HG03066 (cell line): ENCODE measurements around the gene SLC17A6.

ENCODE experiments used
- ATAC-seq: cut with Tn5 transposase; IDR thresholded peaks from one replicate; pipeline ENCODE4 v1.9.1; 2021; ENCODE audit warnings: low read depth; ENCODE audit not compliant: unreplicated experiment

Gene SLC17A6

DNA sequence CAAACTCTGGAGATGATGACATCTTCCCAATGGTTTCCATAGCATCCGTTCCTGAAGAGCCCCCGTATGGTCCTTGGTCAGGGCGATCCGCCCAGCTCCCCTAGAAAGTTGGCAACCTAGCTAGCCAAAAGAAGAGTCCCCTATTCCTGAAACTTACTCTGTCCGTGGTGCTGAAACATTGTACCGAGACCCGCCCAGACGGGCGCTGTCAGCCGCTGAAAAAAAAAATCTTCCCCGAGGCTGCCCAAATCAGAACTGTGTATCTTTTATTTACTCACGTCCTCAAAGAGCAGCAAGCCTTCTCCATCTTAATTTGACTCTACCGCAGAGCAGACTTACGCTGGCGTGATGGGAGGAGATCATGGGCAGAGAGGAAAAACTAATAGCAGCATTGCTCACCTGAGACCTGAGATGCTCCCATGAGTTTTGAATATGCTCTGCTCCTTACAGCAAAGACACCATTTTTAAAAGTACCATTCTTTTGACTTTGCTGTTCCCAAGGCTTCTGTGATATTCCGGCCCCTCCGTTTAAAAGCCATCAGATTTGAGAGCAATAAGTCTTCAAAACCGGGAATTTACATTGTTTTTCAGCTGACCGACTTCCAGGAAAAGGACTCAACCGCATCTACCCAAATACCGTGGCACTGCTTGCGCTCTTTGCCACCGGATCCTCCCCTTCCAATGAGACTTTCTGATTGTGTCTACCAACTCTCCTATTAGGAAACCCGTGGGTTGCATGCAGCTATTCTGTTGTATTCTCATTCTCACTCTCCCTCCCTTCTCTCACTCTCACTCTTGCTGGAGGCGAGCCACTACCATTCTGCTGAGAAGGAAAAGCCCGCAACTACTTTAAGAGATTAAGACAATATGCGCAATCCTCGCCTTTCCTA, at the start of gene SLC17A6:
Gene SLC17A6 (plus strand): TSS at position 786 of the 890 bp plus-strand sequence. CDS start 153 bp downstream, outside the sequence.
- no peak for ATAC-seq

- no peak for ATAC-seq
Measured at GRCh38 chr11:22302368-22302767, 35.8 kb upstream of the SLC17A6 start.

DNA sequence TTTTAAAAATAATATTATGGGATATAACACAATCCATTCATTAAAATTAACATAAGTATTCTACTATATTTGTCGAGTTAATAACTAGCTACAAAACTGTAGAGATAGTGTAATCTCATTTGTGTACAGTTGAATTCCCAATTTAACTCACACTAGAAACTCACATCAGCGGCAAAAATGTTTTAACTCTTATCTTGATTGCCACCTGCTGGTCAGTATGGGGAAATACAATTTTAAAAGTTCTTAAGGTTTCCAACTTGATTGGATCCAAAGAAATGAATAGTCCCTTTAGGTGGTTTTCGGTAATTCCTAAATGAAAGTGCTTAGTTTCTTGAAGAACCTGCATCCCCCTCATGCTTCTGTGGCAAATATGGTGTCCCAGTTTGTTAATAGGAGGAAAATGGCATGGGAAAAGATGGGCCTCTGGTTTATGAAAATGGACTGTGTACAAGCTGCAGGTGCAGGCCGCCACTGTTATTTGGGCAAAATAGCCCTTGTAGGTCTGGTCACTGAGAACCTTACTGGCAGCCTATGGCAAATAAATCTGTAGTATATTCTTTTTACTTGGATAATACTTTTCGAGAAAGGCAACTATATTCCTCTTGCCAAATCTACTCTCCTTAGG, 33.7 kb upstream of the SLC17A6 start:
- ATAC-seq: no peak

- ATAC-seq: no peak
Measured at GRCh38 chr11:22317656-22318055, 20.5 kb upstream of the SLC17A6 start.

DNA sequence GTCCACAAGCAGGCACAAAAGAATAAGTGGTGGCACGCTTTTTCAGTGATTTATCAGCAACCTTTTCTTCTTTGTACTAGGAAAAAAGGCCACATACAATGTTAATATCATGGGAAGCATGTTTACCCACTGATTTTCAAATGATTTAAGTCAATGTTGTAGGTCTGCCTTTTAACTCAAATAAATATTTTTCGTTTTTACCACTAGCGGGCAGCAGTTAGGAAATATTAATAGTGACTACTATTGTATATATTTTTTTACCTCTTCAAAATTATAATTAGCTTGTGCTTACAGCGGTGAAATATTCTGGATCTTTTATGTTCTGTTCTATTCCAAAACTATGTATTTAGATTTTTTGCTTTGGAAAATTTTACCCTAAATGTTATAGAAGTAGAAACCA, 6.4 kb upstream of the SLC17A6 start:
- no peak for ATAC-seq

GRCh38 chr11:22336587-22336986, 1.6 kb upstream of the SLC17A6 start:
- no peak for ATAC-seq

DNA sequence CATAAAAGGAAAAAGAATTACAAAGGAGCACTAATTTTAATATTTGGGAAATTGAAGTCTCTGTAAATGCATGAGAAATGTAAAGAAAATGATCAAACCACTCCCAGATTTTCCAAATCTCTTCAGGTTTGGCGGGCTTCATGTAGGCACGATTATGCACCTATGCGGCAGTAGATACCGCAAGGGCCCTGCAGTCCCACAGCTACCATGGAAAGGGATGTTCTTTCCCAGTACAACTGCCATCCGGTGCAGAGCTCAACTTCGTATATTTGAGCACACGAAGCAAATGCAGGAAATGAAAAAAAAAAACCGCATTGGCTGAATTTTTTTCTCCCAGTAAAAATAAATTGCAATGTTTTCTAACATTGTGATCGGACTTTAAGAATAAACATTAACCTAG, 1.4 kb downstream of the SLC17A6 start:
- ATAC-seq: no peak

DNA sequence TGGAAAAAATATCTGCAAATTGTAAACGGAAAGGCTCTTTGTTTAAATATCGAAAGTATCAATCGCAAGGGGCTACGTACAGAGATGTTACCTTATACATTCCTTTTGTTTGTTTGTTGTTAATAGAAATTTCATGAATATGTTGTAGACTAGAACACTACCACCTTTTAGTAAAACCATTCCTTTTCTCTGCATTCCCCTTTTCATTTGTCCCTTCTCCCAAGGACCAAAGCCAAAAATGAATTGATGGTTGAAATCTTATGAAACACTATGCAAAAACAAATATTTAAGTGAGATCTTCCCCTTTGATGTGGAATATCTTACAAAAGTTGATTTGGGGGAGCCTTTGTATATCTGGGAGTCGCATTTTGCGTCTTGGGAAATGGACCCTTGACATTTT, 2.1 kb downstream of the SLC17A6 start:
- ATAC-seq: no peak

GRCh38 chr11:22340701-22341587, 2.8 kb downstream of the SLC17A6 start:
- no peak for ATAC-seq

GRCh38 chr11:22341588-22341931, 3.4 kb downstream of the SLC17A6 start:
- ATAC-seq: no peak

DNA sequence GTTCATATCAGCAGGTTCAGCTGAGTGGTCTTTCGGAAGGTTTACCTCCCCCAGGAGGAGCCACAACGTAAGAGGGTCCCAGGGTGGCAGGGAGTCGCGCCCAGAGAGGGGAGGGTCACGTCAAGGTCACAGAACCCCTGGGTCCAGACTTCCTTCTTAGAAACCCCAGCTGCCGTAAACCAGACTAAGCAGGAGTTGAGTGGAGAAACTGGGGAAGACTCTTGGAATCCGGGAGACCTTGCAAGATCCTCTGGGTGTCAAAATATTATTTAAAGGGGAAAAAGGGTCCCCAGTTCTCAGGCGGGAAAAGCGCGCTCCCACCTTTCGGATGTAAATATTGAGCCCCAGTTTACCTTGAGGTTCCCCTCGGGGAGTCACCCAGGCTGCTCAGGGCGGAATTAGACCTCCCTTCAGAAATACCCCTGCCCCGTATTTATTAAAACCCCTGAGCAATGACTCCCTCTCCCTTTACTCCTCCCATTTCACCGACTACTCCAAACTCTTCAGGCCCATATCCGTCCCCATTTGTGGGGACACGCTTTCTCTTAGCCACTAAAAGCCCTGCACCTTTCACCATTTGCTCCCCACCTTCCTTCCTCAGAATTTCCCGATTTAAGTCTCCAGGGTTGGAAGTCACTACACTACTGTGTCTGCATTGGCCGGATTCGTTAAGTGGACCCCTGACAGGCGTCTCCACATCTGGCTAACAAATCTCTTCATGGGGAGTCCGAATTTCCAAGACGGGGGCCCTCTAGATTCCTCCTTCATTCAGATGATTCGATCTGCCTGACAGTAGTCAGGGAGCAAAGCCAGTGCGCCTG, 4.2 kb downstream of the SLC17A6 start:
- no peak for ATAC-seq

GRCh38 chr11:22343032-22343324, 4.8 kb downstream of the SLC17A6 start:
- ATAC-seq: no peak

- ATAC-seq: no peak
Measured at GRCh38 chr11:22343371-22344032, 5.3 kb downstream of the SLC17A6 start.

DNA sequence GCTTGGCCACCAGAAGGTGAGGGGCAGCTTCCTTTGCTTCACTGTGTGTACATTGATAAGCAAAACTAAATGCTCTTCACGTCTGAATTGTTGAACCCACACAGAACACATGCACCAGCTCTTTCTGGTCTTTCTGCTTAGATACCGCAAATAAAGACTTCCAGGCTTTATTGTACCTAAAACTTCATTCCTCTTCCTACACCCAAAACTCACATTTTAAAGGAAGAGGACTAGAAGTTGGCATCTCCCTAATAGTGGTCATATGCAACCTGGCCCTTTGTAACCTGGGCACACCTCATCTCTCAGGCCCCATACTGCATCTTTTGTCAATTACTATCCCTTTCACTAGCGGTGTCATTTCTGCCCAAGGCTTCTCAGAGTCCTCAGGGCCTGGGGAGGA, 5.9 kb downstream of the SLC17A6 start:
- no peak for ATAC-seq

DNA sequence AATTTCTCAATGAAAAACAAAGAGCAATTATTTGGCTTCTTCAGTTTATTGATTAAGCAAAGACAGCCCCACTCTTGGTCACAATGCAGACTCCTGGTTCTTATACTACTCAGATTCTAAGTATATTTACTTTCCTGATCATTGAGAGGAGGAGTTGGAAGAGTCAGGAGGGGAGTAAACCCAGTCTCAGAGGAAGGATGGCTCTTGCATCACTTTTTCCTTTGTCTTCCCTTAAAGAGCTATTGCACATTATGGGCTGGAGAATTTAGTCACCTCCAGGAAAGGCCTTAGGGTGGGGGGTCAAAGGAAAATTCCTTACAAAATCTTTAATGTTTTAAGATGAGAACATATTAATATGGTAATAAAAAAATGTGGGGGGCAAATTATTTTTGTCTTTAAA, 8.1 kb downstream of the SLC17A6 start:
- ATAC-seq: no peak

DNA sequence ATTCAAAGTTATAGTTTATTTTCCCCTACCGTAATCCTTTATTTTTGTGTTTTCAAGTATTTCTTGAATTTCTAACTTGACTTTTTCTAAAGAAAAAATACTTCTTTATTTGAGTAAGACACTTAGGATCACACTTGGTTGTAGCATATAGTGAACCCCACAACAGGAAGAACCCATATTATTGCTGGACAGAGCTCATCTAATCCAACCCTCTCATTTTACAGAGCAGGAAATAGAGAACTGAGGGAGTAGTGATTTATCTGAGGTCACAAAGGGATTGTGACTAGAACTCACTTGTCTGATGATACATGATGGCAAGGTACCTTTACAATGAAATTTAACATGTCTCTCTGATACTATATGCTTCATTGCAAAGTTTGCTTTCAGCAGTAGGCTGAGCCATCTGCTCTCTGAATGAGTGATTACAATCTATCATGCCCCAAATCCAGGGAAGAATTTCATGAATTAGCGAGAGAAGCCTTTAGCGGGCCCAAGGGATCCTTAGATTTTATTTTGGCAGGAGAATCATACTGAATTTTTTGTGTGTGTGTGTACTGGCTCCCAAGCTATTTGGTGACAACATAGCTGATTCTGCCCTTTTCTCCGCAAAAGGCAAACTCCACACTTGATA, 9.8 kb downstream of the SLC17A6 start:
- no peak for ATAC-seq

- no peak for ATAC-seq
Measured at GRCh38 chr11:22349491-22349890, 11.3 kb downstream of the SLC17A6 start.

GRCh38 chr11:22359295-22359694, 21.1 kb downstream of the SLC17A6 start:
- ATAC-seq: no peak

DNA sequence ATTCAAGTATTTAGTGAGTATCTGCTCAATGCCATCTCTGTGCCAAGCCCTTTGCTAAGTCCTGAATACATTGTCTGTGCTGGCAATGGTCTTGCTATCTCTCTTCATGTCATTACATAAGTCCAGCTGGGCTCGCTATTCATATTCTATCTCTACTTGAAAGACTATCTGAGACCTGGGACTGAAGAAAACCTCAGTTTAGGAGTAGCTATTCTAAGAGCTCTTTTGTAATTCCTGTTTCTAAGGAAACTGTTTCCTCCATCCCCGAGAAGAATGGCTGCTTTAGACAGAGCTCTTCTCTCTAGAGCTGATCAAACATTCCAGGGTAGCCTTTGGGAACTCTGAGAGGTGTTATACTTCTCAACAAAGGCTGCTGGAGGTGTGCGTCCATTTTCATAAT, 33.0 kb downstream of the SLC17A6 start:
- no peak for ATAC-seq

DNA sequence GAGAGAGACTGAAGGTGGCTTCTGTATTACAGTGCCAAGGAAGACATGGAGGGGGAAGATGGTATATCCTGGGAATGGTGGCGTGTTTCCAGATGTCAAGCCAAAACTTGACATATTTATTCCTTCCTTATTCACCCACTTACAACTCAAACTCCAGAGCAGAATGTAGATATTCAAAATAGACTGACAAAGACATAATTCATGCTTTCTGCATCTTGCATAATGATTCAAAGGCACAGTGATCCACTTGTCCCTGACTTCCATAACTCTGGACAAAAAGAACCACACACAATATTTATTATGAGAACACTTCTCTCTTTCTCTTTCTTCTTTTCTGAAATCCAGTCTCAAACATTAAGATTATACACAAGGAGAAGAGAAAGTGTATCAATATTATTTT, 48.9 kb downstream of the SLC17A6 start:
- ATAC-seq: no peak
